GM19455 (cell line): ENCODE measurements around the gene CTBP1.

ENCODE experiments used
- ATAC-seq: cut with Tn5 transposase; IDR thresholded peaks from one replicate; pipeline ENCODE4 v1.9.1; 2021; ENCODE audit not compliant: unreplicated experiment

Gene CTBP1

GRCh38 chr4:1177274-1178141 is 71.4 kb downstream of the CTBP1 start:
- ATAC-seq: no peak

- ATAC-seq: no peak
Observed at GRCh38 chr4:1176398-1177273, 72.3 kb downstream of the CTBP1 start.

- no peak for ATAC-seq
Observed at GRCh38 chr4:1175635-1176229, 73.2 kb downstream of the CTBP1 start.

GRCh38 chr4:1174941-1175634 is 73.8 kb downstream of the CTBP1 start:
- ATAC-seq: no peak

- no peak for ATAC-seq
Observed at GRCh38 chr4:1172971-1173757, 75.8 kb downstream of the CTBP1 start.

- ATAC-seq: no peak
Observed at GRCh38 chr4:1172228-1172851, 76.6 kb downstream of the CTBP1 start, which contains the start of gene SPON2. Gene SPON2 (minus strand): TSS chr4:1172583.

- no peak for ATAC-seq
Observed at GRCh38 chr4:1171311-1172227, 77.4 kb downstream of the CTBP1 start.

GRCh38 chr4:1170976-1171310 is 78.0 kb downstream of the CTBP1 start:
- ATAC-seq: no peak

- no peak for ATAC-seq
Observed at GRCh38 chr4:1170156-1170975, 78.6 kb downstream of the CTBP1 start.

GRCh38 chr4:1169691-1170096 is 79.2 kb downstream of the CTBP1 start:
- no peak for ATAC-seq

- no peak for ATAC-seq
Observed at GRCh38 chr4:1169171-1169671, 79.7 kb downstream of the CTBP1 start.

GRCh38 chr4:1168191-1169101 is 80.5 kb downstream of the CTBP1 start:
- no peak for ATAC-seq

GRCh38 chr4:1167244-1167949 is 81.5 kb downstream of the CTBP1 start:
- ATAC-seq: peak; percentile 89

- ATAC-seq: no peak
Observed at GRCh38 chr4:1166509-1167243, 82.3 kb downstream of the CTBP1 start.

GRCh38 chr4:1164956-1165545 is 83.9 kb downstream of the CTBP1 start:
- ATAC-seq: no peak
